ENCODE measurements around the gene SLC25A22.
A peak's percentile ranks its signal among the peaks of the same experiment; 100 is the strongest.

SLC25A22 gene

GRCh38 chr11:820655-821511 lies 22.8 kb upstream of the SLC25A22 start:
- DNase-seq = no peak

DNA sequence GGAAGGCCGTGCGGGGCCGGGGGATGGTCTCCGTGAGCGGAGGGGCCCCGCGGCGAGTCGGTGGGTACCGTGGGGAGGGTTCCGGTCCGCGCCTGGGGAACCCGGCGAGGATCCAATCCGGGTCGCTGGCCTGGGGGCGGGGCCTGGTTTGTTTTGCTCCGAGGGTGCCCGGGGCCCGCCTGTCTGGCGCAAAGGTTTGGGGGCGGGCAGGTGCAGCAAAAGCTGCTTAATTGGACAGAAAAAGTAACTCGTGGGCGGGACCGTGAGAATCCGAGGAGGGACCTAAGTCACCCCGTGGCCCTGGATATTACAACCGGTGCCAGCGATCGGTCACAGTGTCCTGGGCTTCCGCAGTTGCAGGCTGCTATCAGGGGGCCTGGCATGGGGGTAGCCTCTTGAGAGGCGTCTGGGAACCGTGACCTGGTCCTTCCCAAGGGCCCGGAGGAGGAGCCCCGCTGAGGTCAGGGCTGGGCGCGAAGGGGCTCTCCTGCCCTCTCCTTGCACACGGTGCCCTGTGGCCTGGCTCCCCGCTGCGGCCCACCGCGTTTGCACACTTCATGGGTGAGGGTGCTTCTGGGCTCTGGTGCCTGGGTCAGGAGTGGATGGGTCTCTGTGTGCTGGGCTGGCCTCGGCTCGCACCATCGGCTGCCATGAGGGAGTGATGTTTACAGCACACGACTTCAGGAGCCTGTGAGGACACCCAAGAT lies 22.0 kb upstream of the SLC25A22 start:
- DNase-seq = peak; percentile 98

GRCh38 chr11:819129-819931 lies 21.2 kb upstream of the SLC25A22 start:
- DNase-seq = peak; percentile 96

DNA sequence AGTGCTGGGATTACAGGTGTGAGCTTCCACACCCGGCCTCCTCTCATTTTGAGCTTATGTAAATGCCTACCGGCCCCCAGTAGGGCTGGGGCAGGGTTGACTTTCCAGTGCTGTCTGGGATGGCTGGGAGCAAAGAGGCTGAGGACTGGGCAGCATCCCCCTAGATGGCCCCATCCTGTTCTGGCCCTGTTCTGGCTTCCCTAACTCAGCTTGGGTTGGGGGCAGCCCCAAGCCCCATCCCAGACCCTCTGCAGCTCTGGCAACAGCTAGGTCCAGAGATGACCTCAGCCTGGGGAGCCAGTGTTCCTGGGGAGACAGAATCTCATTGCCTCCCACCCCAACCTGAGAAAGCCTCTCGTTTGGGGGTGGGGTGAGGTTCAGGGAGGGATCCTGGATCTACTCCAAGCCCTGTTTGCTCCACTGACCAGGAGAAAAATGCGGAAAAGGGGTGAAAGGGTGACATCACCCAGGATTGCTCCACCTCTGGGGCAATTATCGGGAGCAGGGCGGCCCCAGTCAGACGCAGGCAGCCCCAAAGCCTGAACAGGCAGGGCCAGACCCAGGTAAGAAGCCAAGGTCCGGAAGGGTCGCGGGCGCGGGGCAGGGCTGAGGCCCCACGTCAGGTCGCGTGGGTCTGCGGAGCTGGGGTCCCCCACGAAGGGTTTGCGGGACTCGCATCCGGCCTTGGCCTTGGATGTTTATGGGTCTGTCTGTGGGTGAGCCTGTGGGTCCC lies 20.5 kb upstream of the SLC25A22 start, which contains the start of gene PNPLA2:
PNPLA2 (plus strand) TSS at position 519 of the 733 bp plus-strand sequence. CDS start 805 bp downstream, outside the sequence.
- DNase-seq = no peak

DNA sequence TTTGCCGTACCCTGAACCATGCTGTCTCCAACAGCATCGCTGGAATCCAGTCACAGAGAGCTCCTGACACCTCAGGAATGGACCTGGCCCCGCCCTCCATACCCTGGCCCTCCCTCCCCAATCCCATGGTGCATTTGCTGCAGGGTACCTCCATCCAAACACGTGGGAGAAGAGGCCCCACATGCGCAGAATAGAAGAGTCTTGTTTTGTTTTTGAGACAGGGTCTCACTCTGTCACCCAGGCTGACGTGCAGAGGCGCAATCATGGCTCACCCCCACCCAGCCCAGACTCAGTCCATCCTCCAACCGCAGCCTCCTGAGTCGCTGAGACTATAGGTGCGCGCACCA lies 18.3 kb upstream of the SLC25A22 start:
- DNase-seq = no peak

GRCh38 chr11:815675-816432 lies 17.8 kb upstream of the SLC25A22 start:
- DNase-seq = no peak

GRCh38 chr11:813456-814096 lies 15.5 kb upstream of the SLC25A22 start:
- no peak for DNase-seq

GRCh38 chr11:813072-813455 lies 15.0 kb upstream of the SLC25A22 start:
- no peak for DNase-seq

DNA sequence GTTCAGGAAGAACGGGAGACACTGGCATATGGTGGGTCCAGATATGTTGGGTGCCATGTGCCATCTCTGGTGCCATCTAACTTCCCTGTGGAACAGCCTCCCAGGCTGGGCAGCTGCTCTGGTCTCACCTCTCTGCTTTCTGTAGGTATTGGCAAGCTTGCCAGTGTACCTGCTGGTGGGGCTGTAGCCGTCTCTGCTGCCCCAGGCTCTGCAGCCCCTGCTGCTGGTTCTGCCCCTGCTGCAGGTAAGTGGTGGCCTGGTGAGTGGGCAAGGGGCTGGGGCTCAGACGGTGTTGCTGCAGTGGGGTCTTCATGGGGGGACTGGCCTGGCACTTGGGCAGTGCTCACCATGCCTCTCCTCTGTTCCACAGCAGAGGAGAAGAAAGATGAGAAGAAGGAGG lies 14.3 kb upstream of the SLC25A22 start:
- DNase-seq = no peak

DNA sequence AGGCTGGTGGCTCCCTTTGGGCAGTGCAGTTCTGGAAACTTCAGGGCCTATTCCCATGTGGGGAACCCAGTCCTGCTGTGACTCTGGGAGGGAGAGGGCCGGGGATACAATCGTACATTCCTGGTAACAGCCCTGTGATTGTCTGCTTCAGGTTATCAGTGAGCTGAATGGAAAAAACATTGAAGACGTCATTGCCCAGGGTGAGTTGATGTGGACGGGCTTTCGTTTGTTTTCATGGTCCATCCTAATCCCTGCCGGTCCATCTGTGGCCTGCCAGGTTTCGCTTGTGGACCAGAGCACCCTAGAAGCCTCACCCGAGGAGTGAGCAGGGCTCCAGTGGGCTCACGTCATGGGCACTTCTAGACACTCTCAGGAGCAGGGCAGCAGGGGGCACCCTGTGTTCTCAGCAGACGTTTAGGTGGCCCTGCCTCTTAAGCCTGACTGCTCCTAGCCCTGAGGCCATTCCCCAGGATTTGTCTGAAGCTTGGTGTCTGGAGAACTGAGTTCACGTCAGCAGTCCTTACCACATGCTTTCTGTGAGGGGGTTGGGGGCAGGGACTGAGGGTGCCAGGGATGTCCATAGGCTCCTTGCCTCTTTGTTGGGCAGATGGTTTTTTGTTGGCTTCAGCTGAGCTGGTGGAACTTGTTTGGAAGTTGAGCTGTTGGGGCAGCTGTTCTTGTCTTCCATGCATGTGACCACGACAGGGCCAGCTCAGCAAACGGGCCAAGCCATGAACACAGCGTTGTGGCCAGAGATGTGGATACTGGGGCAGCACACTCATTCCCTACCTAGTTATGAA lies 13.6 kb upstream of the SLC25A22 start:
- DNase-seq = no peak

- no peak for DNase-seq
Measured at GRCh38 chr11:810040-810567, 12.0 kb upstream of the SLC25A22 start.

DNA sequence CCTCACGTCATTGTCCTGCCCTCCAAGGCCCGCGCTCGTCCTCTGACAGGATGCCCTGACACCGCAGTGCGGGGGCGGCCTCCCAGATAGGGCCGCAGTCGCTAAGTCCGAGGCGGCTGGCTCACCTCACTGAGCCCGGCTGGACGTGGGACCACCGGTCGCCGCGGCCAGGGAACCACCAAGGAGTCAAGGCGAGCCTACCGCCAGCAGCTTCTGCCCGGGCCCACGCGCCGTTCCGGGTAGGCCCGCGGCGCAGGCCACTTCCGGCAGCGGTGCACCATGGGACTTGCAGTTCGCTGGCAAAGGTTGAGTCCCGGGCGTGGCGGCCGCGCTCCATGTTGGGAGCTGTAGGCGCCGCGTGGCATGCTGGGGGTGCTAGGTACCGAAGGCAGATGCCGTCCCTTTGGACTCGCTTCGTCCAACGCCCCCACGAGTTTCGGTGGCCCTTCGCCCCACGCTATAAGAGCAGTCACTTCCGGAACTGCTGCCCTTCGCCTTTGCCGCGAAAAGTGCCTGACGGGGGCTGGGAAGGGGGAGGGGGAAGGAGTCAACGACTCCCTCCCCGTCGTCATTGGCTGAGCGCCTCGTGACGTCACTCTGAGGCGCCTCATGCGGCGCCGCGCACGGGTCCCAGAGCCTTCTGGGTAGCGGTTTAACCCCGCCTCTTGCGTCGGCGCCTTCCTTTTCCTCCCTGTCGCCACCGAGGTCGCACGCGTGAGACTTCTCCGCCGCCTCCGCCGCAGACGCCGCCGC lies 11.4 kb upstream of the SLC25A22 start, which contains the start of gene RPLP2:
RPLP2 (plus strand) TSS at position 681 of the 753 bp plus-strand sequence. CDS start 268 bp downstream, outside the sequence.
- peak; percentile 99 for DNase-seq

DNA sequence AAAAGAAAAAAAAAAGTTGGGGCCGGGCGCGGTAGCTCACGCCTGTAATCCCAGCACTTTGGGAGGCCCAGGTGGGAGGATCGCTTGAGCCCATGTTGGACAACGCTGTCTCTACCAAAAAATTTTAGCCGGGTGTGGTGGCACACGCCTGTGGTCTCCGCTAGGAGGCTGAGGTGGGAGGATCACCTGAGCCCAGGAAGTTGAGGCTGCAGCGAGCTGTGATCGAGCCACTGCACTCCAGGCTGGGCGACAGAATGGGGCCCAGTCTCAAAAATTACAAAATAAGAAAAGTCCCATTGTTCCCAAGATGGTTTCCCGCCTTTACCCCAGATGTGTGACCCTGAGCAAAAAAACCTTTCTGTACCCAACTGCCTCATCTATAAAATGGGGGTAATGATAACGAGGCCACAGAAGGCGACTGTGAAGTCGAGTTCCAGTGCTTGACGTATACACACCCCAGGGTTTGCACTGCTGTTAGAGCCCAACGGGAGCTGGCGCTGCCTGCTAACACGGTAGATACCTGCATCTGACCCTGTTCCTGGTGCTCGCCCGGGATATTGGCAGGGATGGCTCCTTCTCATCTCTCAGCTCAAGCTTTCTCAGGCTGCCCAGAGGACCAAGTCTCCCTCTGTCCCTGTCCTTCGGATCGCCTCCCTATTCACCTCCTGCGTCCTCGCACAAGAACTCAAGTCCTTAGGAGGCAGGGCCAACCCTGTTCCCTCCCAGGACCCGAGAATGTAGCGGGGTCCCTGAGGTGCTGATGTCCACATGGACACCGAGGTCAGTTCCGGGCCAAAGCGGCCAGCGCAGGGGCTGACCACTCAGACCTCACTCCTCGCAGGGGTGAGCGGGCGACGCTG lies 10.6 kb upstream of the SLC25A22 start:
- peak; percentile 81 for DNase-seq

DNA sequence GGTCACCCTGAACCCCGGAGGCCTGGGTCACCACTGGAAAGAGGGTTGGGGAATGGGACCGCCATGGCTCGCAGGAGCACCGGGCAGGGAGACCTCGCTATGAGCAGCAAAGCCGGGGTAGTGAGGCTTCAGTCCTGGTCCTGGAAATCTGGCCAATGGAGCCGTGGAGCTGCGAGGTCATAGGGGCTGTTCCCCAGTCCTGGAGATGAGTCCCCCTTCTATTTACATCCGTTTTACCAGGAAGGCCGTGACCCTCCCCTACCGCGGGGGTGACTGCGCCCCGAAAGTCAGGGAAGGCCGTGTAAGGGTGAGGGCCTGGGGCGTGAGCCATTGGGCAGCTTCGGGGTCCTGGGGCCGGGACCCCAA lies 6.5 kb upstream of the SLC25A22 start:
- DNase-seq = no peak

DNA sequence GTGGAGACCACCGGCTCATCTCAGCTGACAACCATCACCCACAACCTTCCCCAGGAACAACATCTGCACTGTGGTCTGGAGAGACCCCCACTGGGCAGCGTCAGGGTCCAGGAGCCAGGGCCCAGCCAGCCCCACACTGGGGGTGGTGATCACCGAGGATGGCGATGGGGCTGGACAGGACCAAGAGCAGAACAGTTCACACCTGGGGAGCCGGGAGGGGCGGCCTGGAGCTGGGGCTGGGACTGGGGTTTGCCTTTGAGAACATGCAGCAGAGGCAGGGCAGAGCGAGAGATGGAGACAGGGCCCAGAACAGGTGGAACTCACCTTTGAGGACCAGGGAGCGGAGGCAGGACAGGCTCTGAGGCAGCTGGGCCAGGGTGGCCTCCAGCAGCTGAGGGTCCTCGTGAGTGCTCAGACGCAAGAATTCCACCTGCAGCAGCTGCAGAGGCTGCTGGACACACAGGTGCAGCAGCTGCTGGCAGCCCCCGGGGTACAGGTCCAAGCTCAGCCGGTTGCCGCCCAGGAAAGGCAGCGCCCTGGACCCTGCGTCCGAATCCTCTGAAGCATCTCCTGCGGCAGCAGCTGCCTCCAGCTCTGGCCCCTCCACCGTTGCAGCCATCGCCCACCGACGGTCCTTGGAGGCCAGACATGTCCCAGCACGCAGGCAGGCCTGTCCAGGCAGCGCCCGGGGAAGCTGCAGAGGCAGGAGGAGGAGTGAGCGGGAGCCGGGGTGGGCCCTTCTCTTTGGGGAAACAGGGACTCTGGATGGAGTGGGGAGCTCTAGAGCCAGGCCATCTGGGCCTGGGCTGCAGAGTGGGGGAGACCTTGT lies 5.9 kb upstream of the SLC25A22 start:
- no peak for DNase-seq

- no peak for DNase-seq
Measured at GRCh38 chr11:803467-803742, 5.3 kb upstream of the SLC25A22 start.

GRCh38 chr11:802693-803466 lies 4.8 kb upstream of the SLC25A22 start:
- DNase-seq = no peak
